ENCODE measurements around the gene HDAC3.

The HDAC3 gene

DNA sequence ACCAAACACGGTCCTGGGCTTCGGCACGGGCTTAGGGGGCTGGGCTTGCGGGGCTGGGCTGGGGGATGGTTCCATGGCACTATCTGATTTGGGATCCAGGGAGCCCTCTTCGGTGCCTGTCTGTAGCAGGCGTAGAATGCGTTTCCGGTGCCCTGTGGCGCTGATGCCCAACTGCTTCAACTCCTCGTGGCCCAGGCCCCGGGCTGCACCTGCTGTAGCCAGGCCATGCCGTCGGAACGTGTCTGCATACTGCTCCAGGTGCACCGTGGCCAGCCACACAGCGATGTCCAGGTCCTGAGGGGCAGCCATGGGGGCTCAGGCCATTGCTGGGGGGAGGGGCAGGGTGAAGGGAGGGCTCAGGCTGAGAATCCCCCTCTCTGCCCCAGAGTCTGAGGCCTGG is 43.5 kb upstream of the HDAC3 start:
- no peak overlapping the region for H3K4me3 ChIP-seq (ENCODE audit: control insufficient read depth, low read depth, low read length)
- DNase-seq (ENCODE audit: low read depth): no peak
- TF ChIP-seq, protein P1, sequence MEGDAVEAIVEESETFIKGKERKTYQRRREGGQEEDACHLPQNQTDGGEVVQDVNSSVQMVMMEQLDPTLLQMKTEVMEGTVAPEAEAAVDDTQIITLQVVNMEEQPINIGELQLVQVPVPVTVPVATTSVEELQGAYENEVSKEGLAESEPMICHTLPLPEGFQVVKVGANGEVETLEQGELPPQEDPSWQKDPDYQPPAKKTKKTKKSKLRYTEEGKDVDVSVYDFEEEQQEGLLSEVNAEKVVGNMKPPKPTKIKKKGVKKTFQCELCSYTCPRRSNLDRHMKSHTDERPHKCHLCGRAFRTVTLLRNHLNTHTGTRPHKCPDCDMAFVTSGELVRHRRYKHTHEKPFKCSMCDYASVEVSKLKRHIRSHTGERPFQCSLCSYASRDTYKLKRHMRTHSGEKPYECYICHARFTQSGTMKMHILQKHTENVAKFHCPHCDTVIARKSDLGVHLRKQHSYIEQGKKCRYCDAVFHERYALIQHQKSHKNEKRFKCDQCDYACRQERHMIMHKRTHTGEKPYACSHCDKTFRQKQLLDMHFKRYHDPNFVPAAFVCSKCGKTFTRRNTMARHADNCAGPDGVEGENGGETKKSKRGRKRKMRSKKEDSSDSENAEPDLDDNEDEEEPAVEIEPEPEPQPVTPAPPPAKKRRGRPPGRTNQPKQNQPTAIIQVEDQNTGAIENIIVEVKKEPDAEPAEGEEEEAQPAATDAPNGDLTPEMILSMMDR (IDR thresholded peaks at IDR 0.05; ENCODE audit: control insufficient read depth, insufficient read depth, low read depth, low read length, missing control alignments): no peak

DNA sequence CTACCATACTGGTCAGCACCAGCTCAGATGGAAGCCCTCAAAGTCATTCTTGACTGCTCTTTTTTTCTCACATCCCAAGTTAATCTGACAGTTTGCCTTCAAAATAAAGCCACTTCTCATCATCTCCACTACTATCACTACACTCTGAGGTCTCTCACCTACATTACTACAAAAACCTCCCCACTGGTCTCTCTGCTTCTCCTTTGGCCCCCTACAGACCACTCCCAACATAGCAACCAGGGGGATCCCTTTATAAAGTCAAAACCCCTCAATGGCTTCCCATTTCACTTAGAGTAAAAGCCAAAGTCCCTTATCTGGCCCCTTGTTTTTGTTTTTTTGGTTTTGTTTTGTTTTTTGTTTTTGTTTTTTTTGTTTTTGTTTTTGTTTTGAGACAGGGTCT is 40.8 kb upstream of the HDAC3 start:
- H3K4me3 ChIP-seq (ENCODE audit: control insufficient read depth, low read depth, low read length): no peak overlapping the region
- TF ChIP-seq, protein P1 (IDR thresholded peaks at IDR 0.05; ENCODE audit: control insufficient read depth, insufficient read depth, low read depth, low read length, missing control alignments): peak; percentile 5
- no peak for DNase-seq (ENCODE audit: low read depth)

DNA sequence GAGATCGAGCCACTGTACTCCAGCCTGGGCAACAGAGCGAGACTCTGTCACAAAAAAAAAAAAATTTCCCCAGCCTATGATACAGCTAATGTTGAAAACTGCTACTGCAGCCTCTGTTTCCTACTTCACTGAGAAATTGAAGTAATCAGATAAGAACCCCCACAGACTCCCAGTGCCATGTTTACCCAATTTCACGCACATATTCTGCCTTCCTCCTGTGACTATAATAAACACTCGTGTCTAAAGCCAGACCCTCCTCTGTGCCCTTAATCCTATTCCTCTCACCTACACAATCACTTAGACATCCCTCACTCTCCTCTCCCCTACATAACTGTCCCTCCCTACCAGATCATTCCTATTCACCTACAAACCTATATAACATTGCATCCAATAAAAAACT is 39.0 kb upstream of the HDAC3 start:
- TF ChIP-seq, protein P1 (IDR thresholded peaks at IDR 0.05; ENCODE audit: control insufficient read depth, insufficient read depth, low read depth, low read length, missing control alignments): no peak
- DNase-seq (ENCODE audit: low read depth): no peak
- no peak overlapping the region for H3K4me3 ChIP-seq (ENCODE audit: control insufficient read depth, low read depth, low read length)

DNA sequence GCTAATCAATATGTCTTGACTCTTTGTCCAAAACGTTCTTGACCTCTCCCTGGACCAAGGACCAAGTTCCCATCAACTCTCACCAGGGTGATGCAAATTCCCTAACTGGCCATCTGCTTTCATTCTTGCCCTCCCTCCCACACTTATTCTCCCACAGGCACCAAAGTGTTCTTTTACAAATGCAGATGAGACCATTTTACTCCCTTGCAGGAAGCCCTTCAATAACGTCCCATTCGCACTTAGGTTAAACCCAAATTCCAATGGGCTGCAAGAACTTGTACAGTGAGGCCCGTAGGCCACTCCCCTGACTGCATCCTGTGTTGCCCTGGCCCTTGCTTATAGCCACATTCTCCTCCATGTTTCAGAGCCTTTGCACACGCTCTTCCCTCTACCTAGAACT is 38.1 kb upstream of the HDAC3 start:
- no peak overlapping the region for H3K4me3 ChIP-seq (ENCODE audit: control insufficient read depth, low read depth, low read length)
- no peak for DNase-seq (ENCODE audit: low read depth)
- TF ChIP-seq, protein P1 (IDR thresholded peaks at IDR 0.05; ENCODE audit: control insufficient read depth, insufficient read depth, low read depth, low read length, missing control alignments): no peak

DNA sequence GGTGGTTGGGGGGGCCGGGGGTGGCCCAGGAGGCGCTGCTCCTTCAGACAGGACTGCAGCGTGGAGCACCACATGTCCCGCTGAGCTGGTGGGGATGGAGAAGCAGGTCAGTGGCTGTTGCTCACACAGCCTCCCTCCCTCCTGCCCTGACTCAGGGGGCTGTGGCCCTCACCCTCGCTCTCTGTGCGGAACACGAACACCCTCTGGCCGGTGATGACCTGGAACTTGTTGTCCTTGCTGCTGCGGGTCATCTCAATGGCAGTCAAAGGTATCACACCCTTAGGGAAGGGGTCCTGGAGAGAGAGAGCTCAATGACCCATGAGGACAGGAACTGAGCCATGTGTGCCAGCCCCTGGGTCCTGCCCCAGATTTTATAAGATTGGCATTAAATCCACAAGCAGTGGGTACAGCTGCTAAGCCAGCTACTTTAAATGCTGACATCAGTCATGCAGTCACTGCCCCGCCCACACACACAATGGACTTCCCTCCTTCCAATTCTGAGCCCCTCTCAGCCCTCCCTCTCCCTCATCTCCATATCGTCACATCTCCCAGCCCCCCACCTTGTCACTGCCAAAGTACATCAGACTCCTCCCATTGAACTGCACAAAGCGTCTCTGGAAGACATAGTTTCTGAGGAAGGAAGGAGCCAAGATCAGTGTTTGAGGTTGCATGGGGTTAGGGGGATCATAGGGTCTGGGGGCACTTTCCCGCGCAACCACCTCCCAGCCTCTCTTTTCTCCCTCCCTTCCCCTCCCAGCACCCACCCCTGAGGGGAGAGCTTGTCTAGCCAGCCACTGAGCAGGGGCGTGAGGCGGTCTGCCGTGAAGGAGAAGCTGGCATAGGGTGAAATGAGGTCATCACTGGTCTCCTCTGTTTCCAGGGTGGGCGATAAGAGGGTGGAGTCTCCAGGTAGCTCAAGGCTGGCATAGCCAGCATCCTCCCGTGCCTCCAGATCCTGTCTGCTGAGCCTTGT is 36.5 kb upstream of the HDAC3 start:
- no peak overlapping the region for H3K4me3 ChIP-seq (ENCODE audit: control insufficient read depth, low read depth, low read length)
- TF ChIP-seq, protein P1 (IDR thresholded peaks at IDR 0.05; ENCODE audit: control insufficient read depth, insufficient read depth, low read depth, low read length, missing control alignments): no peak
- no peak for DNase-seq (ENCODE audit: low read depth)

DNA sequence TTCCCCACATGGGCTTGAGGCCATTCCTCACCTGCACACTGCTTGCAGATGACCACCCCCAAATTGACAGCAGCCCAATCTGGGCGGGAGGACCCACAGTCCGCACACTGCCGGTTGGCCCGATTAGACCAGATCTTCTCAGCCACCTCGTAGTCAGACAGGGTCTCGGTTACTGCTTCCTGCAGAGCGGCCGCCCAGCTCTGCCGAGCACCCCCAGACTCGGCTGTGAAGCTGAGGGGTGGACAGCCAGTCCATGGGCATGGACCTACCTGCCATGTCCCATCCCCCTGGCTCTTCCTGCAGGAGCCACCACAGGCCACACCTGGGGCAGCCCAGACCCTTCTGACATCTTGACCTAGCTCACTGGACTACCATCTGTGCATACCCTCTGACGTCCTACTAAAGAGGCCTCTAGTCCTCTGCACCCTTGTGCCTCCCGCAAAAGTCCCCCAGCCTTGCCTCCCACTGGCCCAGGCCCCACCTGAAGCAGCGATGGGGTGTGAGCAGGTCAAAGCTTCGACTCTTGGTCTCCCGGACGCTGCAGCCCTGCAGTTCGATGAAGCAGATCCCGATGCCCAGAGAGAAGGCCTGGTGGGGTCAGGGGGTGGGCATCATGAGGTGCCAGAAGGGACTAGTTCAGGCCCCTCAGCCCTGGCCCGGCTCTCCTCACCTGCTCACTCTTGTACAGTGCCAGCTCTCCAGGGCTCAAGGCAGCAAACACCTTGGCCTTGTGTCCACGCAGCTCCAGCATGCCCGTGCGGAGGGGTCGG is 35.6 kb upstream of the HDAC3 start:
- DNase-seq (ENCODE audit: low read depth): no peak
- TF ChIP-seq, protein P1 (IDR thresholded peaks at IDR 0.05; ENCODE audit: control insufficient read depth, insufficient read depth, low read depth, low read length, missing control alignments): no peak
- no peak overlapping the region for H3K4me3 ChIP-seq (ENCODE audit: control insufficient read depth, low read depth, low read length)

All from AG09309 (cell line).